GM23248 (cell line): ENCODE results near the gene RASSF5. TPM values are rescaled to one million over a fixed set of nuclear protein-coding genes. Genes with fewer than 3 reads are reported as not detected.

ENCODE experiments used
- DNase-seq: peaks from one replicate; pipeline ENCODE4 v3.0.0-alpha.2; 2015
- H2AFZ ChIP-seq: fragments of 200-600 bp; sonication (generic); 2 replicates; pipeline ENCODE4 v1.6.1; 2016; ENCODE audit warnings: antibody characterized with exemption
- H3F3A ChIP-seq: fragments of 200-600 bp; sonication (generic); 2 replicates; pipeline ENCODE4 v1.6.1; 2016; ENCODE audit warnings: mild to moderate bottlenecking, antibody characterized with exemption, mixed run types; ENCODE audit not compliant: insufficient read depth
- H3K27ac ChIP-seq: fragments of 200-600 bp; sonication (generic); 2 replicates; pipeline ENCODE4 v1.5.1; 2016; ENCODE audit warnings: mild to moderate bottlenecking
- H3K27me3 ChIP-seq: fragments of 200-600 bp; sonication (generic); replicated peaks from 2 replicates; pipeline ENCODE4 v1.6.1; 2016; ENCODE audit warnings: mild to moderate bottlenecking; ENCODE audit not compliant: insufficient read depth
- H3K36me3 ChIP-seq: fragments of 200-600 bp; sonication (generic); 2 replicates; pipeline ENCODE4 v1.6.1; 2016; ENCODE audit warnings: low read depth, mild to moderate bottlenecking
- H3K4me1 ChIP-seq: fragments of 200-600 bp; sonication (generic); 2 replicates; pipeline ENCODE4 v1.6.1; 2016; ENCODE audit warnings: mild to moderate bottlenecking; ENCODE audit not compliant: insufficient read depth
- H3K4me2 ChIP-seq: fragments of 200-600 bp; sonication (generic); one replicate; pipeline ENCODE4 v1.6.1; 2016; ENCODE audit warnings: mild to moderate bottlenecking; ENCODE audit not compliant: unreplicated experiment
- H3K4me3 ChIP-seq: fragments of 200-600 bp; sonication (generic); 2 replicates; pipeline ENCODE4 v1.5.1; 2016; ENCODE audit warnings: mild to moderate bottlenecking
- H3K79me2 ChIP-seq: fragments of 200-600 bp; sonication (generic); 2 replicates; pipeline ENCODE4 v1.6.1; 2016; ENCODE audit warnings: mild to moderate bottlenecking; ENCODE audit not compliant: insufficient read depth
- H3K9ac ChIP-seq: fragments of 200-600 bp; sonication (generic); 2 replicates; pipeline ENCODE4 v1.6.1; 2016; ENCODE audit warnings: mild to moderate bottlenecking
- H3K9me2 ChIP-seq: fragments of 200-600 bp; sonication (generic); 2 replicates; pipeline ENCODE4 v1.6.1; 2016; ENCODE audit warnings: mixed run types, mild to moderate bottlenecking, moderate library complexity; ENCODE audit not compliant: insufficient read depth
- H3K9me3 ChIP-seq: fragments of 200-600 bp; sonication (generic); one replicate; pipeline ENCODE4 v1.6.1; 2017; ENCODE audit warnings: low read depth
- H4K20me1 ChIP-seq: fragments of 200-600 bp; sonication (generic); 2 replicates; pipeline ENCODE4 v1.6.0; 2016; ENCODE audit not compliant: insufficient read depth
- EZH2 ChIP-seq: fragments of 200-600 bp; sonication (generic); IDR thresholded peaks from 2 replicates; pipeline ENCODE4 v1.6.1; 2018; ENCODE audit warnings: antibody characterized with exemption, mild to moderate bottlenecking; ENCODE audit not compliant: insufficient read depth, poor library complexity, severe bottlenecking
- EZH2phosphoT487 ChIP-seq: fragments of 200-600 bp; sonication (generic); IDR thresholded peaks from 2 replicates; pipeline ENCODE4 v1.6.1; 2018; ENCODE audit warnings: antibody characterized with exemption, moderate library complexity, mild to moderate bottlenecking, low read depth; ENCODE audit not compliant: insufficient read depth
- WGBS, 2 experiments: methylation state at CpG; one replicate each; pipeline ENCODE4 v1.1.6; 2015 to 2017; ENCODE audit warnings: low lambda C conversion rate in 2 of 2, low coverage in 1 of 2; ENCODE audit errors: missing lambda C conversion rate in 2 of 2; 5-methylcytosine and 5-hydroxymethylcytosine counted together
- in situ Hi-C: fragments of 300-500 bp; cut with MboI; formaldehyde crosslinking; loops from 2 replicates; pipeline ENCODE4 v1.15.0; 2020
- polyA plus RNA-seq: library from polyadenylated mRNA; unstranded; fragments of >200 nt; fragmentation: Nextera tagmentation; extraction: Ambion mirVana; gene quantifications from 2 replicates; pipeline ENCODE4 v1.2.1, GENCODE V29; 2016
- total RNA-seq: library from RNA; depleted of rRNA; stranded (reverse); fragments of >200 nt; shearing (Covaris generic); gene quantifications from 2 replicates; pipeline ENCODE4 v1.2.3, GENCODE V29; 2014

RASSF5 gene
- total and polyA plus RNA-seq, 2 experiments from 2014 or later: 0.22 to 0.48 TPM

GRCh38 chr1:206513312-206514111 is 6.2 kb downstream of the RASSF5 start:
- H3K4me2 ChIP-seq: peak overlapping the region; percentile 62
- H3K4me3 ChIP-seq: no peak overlapping the region; the same call in 1 of the 2 replicates

GRCh38 chr1:206514813-206515387 is 7.6 kb downstream of the RASSF5 start:
- WGBS, 2 experiments: 63 to 64% methylated on average over 5 of the region's 5 CpGs

More at GRCh38 chr1:206513312-206514111, 6.2 kb downstream of the RASSF5 start:
- in situ Hi-C loops: no loop called here
- H3K79me2 ChIP-seq: no peaks in the 10 kb centered on the region
- WGBS, 2 experiments: 10 to 12% methylated on average over 11 of the region's 11 CpGs
- peaks cover 12% of the 10 kb centered on the region for H3F3A ChIP-seq
- H3K4me1 ChIP-seq: peaks cover 20% of the 10 kb centered on the region
- H3K9ac ChIP-seq: 0 out of 2 replicates have a peak overlapping the region, but pooled peaks have one; percentile 23
- DNase-seq: peak; percentile 90
- H2AFZ ChIP-seq: peak overlapping the region; percentile 71
- no peaks in the 10 kb centered on the region for H3K9me2 ChIP-seq
- H4K20me1 ChIP-seq: no peaks in the 10 kb centered on the region
- TF ChIP-seq EZH2 (no peak), EZH2phosphoT487 (no peak)
- H3K27me3 ChIP-seq: no peaks in the 10 kb centered on the region
- H3K9me3 ChIP-seq: no peaks in the 10 kb centered on the region
- H3K27ac ChIP-seq: peak overlapping the region; percentile 53
- H3K36me3 ChIP-seq: no peaks in the 10 kb centered on the region

GRCh38 chr1:206516728-206516990 is 9.3 kb downstream of the RASSF5 start:
- Histone ChIP-seq H3K79me2 (no peaks in the 10 kb centered on the region), H3K36me3 (no peaks in the 10 kb centered on the region), H3K27ac (no peak overlapping the region), H3K4me1 (peaks cover 15% of the 10 kb centered on the region), H3K9me3 (no peaks in the 10 kb centered on the region), H3K4me2 (no peak overlapping the region), H3F3A (no peaks in the 10 kb centered on the region; the same call in 1 of the 2 replicates), H2AFZ (no peak overlapping the region), H4K20me1 (no peaks in the 10 kb centered on the region), H3K9ac (no peak overlapping the region), H3K27me3 (no peaks in the 10 kb centered on the region), H3K9me2 (no peaks in the 10 kb centered on the region), H3K4me3 (no peak overlapping the region)
- DNase-seq: no peak
- TF ChIP-seq EZH2 (no peak), EZH2phosphoT487 (no peak)
- 68 to 69% methylated on average over 5 of the region's 5 CpGs for WGBS, 2 experiments
- in situ Hi-C loops: no loop called here

More at GRCh38 chr1:206514813-206515387, 7.6 kb downstream of the RASSF5 start:
- H3K9me3 ChIP-seq: no peaks in the 10 kb centered on the region
- H2AFZ ChIP-seq: no peak overlapping the region
- no peaks in the 10 kb centered on the region for H3K79me2 ChIP-seq
- H4K20me1 ChIP-seq: no peaks in the 10 kb centered on the region
- H3K4me1 ChIP-seq: peaks cover 15% of the 10 kb centered on the region
- no peak overlapping the region for H3K4me2 ChIP-seq
- H3K27ac ChIP-seq: no peak overlapping the region
- DNase-seq: no peak
- H3K9me2 ChIP-seq: no peaks in the 10 kb centered on the region
- H3K27me3 ChIP-seq: no peaks in the 10 kb centered on the region
- no peak overlapping the region for H3K4me3 ChIP-seq
- no peaks in the 10 kb centered on the region for H3K36me3 ChIP-seq
- TF ChIP-seq EZH2phosphoT487 (no peak), EZH2 (no peak)
- no peaks in the 10 kb centered on the region; the same call in 1 of the 2 replicates for H3F3A ChIP-seq
- in situ Hi-C loops: no loop called here
- no peak overlapping the region for H3K9ac ChIP-seq

- 74 to 79% methylated on average over 8 of the region's 8 CpGs for WGBS, 2 experiments
- H3K9me2 ChIP-seq: no peaks in the 10 kb centered on the region
- no peaks in the 10 kb centered on the region; the same call in 1 of the 2 replicates for H3F3A ChIP-seq
- no peak overlapping the region for H3K4me2 ChIP-seq
- H3K36me3 ChIP-seq: no peaks in the 10 kb centered on the region
- H2AFZ ChIP-seq: no peak overlapping the region
- H3K27ac ChIP-seq: no peak overlapping the region
- H3K9ac ChIP-seq: no peak overlapping the region
- no peak for DNase-seq
- no peak overlapping the region for H3K4me3 ChIP-seq
- H4K20me1 ChIP-seq: no peaks in the 10 kb centered on the region
- peaks cover 15% of the 10 kb centered on the region for H3K4me1 ChIP-seq
- H3K27me3 ChIP-seq: no peaks in the 10 kb centered on the region
- no peaks in the 10 kb centered on the region for H3K79me2 ChIP-seq
- no peak for TF ChIP-seq EZH2phosphoT487
- no peak for TF ChIP-seq EZH2
- in situ Hi-C loops: no loop called here
- H3K9me3 ChIP-seq: no peaks in the 10 kb centered on the region
These were observed 10.5 kb downstream of the RASSF5 start for GRCh38 chr1:206517784-206518183.
